Right lobe of liver (tissue), 4 donors: ENCODE data around the gene MRPS14.

ENCODE experiments used
- POLR2A ChIP-seq: fragments of 450-650 bp; IDR thresholded peaks from one replicate; pipeline ENCODE4 v1.6.1; 2017; ENCODE audit warnings: antibody characterized with exemption, mild to moderate bottlenecking
- TF ChIP-seq, protein P1 (sequence below), 4 donors: fragments of 200-600 bp in 3 of 4; fragments of 450-650 bp in 1 of 4; IDR thresholded peaks; one replicate each; pipeline versions ENCODE4 v1.5.1 to v1.8.0; 2016 to 2022; ENCODE audit warnings: antibody characterized with exemption in 4 of 4, mild to moderate bottlenecking in 2 of 4
- donor health status: DM: no; HTN: no; CAD: no.
- donor health status: DM: no; HTN: no; CAD: no.
- donor health status: DM: no; HTN: yes; CAD: no.

- TF ChIP-seq POLR2A: no peak
- TF ChIP-seq, protein P1, sequence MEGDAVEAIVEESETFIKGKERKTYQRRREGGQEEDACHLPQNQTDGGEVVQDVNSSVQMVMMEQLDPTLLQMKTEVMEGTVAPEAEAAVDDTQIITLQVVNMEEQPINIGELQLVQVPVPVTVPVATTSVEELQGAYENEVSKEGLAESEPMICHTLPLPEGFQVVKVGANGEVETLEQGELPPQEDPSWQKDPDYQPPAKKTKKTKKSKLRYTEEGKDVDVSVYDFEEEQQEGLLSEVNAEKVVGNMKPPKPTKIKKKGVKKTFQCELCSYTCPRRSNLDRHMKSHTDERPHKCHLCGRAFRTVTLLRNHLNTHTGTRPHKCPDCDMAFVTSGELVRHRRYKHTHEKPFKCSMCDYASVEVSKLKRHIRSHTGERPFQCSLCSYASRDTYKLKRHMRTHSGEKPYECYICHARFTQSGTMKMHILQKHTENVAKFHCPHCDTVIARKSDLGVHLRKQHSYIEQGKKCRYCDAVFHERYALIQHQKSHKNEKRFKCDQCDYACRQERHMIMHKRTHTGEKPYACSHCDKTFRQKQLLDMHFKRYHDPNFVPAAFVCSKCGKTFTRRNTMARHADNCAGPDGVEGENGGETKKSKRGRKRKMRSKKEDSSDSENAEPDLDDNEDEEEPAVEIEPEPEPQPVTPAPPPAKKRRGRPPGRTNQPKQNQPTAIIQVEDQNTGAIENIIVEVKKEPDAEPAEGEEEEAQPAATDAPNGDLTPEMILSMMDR (IDR thresholded peaks at IDR 0.05): no peak
These were observed 19.7 kb downstream of the MRPS14 start for GRCh38 chr1:175003521-175003920.
